Lung microvascular endothelial cell (primary cell): ENCODE measurements around the gene ADAMTS9. TPM values are rescaled to one million over a fixed set of nuclear protein-coding genes. Genes with fewer than 3 reads are reported as not detected.

Experiments used
- DNase-seq, 2 donors: peaks; one replicate each; pipeline versions ENCODE4 v3.0.0 to v3.0.0-alpha.2; 2010; ENCODE audit warnings: low read depth in 2 of 2
- total RNA-seq: library from RNA; depleted of rRNA; stranded (reverse); fragments of >200 nt; gene quantifications from 2 replicates; pipeline ENCODE4 v1.2.1, GENCODE V29; 2014

Gene ADAMTS9
- total RNA-seq, 1 donor from 2014 or later, result 20.6 TPM

DNA sequence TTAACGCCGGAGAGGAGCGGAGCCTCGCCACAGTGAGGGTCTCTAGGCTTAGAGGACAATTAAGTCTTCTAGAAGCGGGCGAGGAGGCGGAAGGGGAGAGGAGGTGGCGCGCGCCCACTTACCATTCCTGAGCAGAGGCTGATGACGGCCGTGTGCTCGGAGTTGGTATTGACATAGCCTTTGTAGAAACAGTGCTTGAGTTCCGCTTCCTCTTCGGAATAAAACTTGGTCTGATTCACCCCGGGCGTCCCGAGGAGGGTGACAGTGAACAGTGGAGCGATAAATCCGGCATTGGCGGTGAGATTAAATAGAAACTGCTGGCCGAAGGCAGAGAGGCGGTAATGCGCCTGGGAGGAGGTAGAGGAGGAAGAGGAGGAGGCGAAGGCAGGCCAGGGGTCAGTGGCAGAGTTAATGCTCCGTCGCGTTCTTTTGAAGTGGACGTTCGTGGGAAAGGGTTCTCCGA, 1.3 kb downstream of the ADAMTS9 start:
- DNase-seq, result peak; percentile 66 to 80

DNA sequence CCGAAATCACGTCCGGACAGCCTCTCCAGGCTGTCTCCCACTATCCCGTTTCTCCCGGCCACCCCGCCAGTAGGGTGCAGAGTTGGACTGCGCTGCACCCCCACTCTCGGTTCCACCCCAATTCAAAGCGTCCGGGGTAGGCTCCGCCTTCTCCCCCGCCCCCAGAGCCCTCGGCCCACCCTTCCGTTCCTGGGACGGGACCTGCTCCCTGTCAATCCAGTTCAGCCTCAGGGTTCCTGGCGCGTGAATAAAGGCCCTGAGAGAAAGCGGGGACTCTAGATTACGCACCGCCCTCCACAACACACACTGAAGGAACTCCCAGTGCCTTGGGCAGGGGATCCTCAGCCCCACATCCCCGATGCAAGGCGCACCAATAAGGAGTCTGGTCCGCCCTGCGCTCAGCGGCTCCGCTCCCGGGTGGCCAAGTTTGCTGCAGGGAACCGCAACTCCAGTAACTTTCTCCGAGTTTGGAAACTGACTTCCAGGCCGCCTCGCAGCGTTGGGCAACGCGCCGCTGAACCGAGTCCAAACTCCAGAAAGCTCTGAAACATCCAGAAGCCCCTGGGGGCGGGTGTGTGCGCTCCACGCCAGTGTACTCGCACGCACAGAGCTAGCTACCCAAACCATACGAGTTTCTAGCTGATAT, 1.9 kb downstream of the ADAMTS9 start:
- peak; percentile 93 to 95 for DNase-seq

GRCh38 chr3:64685331-64685799, 2.4 kb downstream of the ADAMTS9 start:
- peak; percentile 70 to 73 for DNase-seq

- peak; percentile 64 to 75 for DNase-seq
Measured at GRCh38 chr3:64684715-64685261, 3.0 kb downstream of the ADAMTS9 start.

- no peak for DNase-seq
Measured at GRCh38 chr3:64681827-64682226, 6.0 kb downstream of the ADAMTS9 start.

DNA sequence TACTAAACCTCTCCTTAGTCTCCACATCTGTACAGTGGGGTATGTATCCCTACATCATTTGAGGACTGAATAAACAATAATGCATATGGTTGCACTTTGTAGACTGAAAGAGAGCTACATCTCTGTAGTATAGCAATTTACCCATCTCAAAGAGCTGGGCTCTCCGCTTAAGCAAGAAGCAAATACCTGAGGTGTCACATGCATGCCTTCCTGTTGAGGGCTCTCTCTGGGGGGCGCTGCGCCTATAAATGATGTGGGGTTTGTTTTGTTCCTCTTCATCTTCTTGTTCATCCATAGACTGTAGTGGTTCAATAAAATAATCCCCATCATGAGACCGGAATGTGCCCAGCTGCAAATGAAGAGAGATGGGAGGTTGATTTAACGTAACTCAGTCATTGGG, 6.8 kb downstream of the ADAMTS9 start:
- no peak for DNase-seq

DNA sequence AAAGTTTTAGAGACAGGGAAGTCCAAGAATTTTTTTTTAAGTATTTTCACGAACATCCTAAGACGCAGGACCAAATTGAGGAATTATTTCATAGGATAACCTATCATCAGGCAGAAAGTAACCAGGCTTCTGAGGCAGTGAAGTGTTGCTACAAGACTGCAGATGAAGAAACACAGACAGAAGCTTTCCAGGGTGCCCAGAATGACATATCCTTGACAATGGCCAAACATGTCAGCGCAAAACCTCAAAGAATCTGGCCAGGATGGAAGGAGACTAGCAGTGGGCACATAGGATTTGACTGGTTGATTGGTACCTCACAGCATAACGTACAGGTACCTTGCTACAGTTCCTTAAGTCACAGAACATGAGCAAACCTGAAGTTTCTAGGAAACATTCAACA, 7.5 kb downstream of the ADAMTS9 start:
- DNase-seq, result no peak

DNA sequence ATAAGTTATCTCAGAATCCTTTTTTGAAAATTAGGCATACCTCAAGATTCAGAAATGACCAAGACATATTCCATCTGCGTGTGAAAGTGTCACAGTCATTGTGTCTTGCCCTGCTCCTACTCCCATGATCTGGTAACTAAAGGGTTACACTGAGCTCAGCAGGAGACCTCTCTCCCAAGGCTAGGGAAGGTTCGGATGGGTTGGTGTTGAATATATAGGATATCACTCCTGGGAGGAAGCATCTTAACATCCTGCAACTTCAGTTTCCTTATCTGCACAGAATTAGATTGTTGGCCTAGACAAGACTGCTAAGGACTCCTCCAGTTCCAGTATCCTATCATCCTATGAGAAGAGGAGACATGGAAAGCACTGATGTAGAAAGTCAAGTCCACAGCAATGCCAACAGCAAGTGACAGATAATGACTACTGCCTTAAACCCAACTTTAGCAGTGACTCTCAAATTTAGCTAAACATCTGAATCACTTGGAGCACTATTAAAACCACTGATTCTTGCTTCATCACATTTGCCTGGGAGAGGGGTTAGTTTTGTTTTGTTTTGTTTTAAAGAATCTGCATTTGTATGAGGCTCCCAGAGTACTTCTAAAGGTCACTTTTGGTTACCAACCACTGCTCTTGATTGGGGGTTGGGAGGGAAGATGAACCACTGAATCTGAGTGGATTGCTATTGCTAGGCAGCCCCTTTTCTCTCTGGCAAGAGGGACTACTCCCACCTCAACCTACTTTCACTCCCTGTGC, 9.7 kb downstream of the ADAMTS9 start:
- no peak for DNase-seq

- DNase-seq, result no peak
Measured at GRCh38 chr3:64676831-64677230, 11.0 kb downstream of the ADAMTS9 start.

GRCh38 chr3:64675687-64676247, 12.0 kb downstream of the ADAMTS9 start:
- no peak for DNase-seq

- DNase-seq, result no peak
Measured at GRCh38 chr3:64674591-64675076, 13.2 kb downstream of the ADAMTS9 start.

- DNase-seq, result no peak
Measured at GRCh38 chr3:64673159-64673715, 14.6 kb downstream of the ADAMTS9 start.

DNA sequence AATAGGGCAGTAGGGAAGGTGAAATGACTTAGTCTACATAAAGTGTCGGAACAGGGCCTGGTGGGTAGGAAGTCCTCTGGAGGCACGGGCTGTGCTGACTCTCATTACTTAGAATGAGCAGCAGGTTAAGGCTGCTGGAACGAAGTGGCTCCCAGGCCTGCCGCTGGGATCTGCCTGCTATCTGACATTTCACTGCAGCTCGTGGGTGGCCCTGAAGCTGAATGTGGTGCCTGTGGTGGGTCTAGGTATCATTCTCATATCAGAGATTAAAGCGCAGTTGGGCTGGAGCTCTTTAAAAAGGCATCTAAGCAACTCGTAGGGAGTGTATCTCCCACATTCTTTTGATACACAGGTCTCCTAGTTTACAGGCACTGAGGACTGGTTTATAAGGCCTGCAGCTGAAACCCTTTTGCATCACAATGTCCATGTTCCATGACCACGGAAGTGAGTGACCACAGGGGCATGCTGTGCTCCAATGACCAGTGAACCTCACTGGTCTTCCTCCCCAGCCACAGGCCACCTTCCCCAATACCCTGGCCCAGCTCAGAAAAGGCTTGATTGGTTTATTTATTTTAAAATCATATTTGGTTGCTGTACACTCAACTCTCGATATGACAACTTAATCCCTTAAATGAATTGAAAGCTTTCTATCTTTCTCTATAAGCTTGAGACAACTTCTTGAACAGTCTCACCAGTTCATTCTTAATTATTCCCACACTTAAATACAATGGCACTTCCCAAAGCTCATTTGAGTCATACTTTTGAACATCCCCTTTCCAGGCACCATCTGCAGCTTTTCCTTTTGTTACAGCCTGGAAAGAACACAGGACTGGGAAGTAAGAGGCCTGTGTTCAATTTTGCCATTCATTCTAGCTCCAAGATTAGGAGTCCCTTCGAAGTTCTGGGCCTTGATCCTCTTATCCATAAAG, 19.0 kb downstream of the ADAMTS9 start:
- DNase-seq, result peak in 1 of 2 donors; percentile 65

GRCh38 chr3:64667887-64668581, 19.8 kb downstream of the ADAMTS9 start:
- peak; percentile 10 to 39 for DNase-seq

DNA sequence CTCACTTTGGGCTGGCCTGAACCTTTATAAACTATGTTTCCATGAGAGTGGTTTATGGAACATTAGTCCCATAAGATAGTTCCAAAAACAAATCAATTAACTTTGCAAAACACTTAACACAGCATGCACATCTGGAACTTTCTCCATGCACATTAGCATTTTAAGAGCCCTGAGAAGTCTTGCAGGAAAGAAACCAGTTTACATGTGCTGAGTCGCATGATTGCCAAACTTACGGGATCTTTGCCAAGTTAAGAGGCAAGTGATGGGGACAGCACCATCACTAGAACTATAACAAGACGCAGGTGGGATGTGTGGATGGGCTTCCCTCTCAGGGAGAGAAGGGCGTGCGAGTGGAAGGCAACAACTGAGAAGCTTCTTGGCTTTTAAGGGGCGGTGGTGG, 20.7 kb downstream of the ADAMTS9 start:
- peak in 1 of 2 donors; percentile 8 for DNase-seq

DNA sequence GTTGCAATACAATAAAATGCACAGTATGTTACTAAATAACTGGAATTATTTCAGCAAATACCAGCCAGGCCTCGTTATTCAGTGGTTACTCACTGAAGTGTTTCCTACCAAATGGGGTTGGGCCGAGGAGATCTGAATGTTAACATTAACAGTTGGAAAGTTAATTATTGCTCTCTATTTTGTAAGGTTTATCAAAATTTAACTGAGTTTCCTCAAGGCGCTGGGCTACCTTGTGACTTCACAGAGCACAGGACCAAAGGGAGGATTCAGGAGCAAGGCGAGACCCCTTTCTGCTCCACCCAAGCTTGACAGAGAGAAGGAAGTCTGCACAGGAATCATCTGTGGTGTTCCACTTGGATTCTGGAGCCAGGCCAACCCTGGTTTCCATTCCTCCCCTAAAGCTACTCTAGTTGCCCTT, 21.6 kb downstream of the ADAMTS9 start:
- peak; percentile 77 to 80 for DNase-seq

DNA sequence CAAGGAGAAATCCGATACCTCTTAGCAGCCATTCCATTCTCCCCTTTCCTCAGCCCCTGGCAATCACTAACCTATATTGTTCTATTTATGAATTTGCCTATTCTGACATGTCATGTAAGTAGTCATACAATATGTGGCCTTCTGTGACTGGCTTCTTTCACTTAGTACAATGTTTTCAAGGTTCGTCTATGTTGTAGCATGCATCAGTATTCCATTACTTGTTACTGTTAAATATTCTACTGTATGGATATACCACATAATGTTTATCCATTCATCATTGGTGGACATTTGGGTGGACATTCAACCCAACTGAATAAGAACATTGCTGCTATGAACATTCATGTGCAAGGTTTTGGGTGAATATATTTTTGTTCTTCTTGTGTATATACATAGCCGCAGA, 23.4 kb downstream of the ADAMTS9 start:
- DNase-seq, result no peak

- DNase-seq, result no peak
Measured at GRCh38 chr3:64659617-64659978, 28.2 kb downstream of the ADAMTS9 start.

DNA sequence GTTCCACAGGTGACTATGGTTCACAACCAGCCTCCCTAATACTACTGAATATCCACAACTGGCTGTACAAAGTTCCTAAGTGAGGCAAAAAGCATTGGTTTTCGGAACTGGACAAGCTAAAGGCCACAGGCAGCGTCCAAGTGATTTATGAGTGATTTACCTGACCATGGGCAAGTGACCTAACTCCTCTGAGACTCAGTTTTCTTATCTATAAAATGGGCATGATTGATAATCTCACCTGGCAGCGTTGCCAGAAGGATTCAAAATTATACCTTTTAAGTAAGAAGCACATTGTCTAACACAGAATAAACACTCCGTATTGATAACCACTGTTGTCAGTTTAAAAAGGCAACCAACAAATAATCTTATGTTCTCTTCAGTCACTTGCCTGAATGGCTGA, 29.8 kb downstream of the ADAMTS9 start:
- no peak for DNase-seq

DNA sequence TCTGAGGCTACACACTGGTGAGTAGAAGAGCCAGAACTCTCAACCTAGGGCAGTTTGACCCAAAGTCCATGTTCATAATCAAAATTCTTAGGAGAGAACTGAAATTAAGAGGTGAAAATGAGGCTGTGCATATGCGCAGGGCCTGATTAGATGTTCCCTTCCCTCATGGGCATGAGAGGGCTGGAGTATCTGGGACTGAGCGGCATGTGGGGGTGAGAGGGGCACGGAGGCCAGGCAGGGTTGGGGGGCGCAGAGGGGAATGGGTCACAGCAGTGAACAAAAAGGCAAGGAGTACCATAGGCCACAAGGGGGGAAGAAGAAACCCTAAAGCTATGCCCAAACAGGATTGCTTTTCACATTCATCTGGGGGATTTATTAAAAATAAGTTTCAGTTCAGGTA, 31.3 kb downstream of the ADAMTS9 start:
- DNase-seq, result no peak
